K562 (cell line): Measurements from ENCODE around the gene MGAM2.

Experiments used
- HDAC2 ChIP-seq: fragments of 450-650 bp; IDR thresholded peaks from 2 replicates; pipeline ENCODE4 v1.6.1; 2016; ENCODE audit warnings: mild to moderate bottlenecking
- RAD21 ChIP-seq, 2 experiments: fragments of 250-450 bp in 1 of 2; fragments of 450-650 bp in 1 of 2; sonication (Bioruptor Pico) in 1 of 2; formaldehyde crosslinking in 1 of 2; IDR thresholded peaks in 1 of 2; conservative IDR thresholded peaks in 1 of 2; 2 replicates each; pipeline versions ENCODE4 v1.4.0 to v1.8.0; 2020 to 2022; ENCODE audit warnings: mild to moderate bottlenecking in 2 of 2, moderate library complexity in 1 of 2
- TF ChIP-seq, protein P1 (sequence below): sonication (generic); formaldehyde crosslinking; IDR thresholded peaks from 2 replicates; pipeline ENCODE4 v1.8.0; 2022; ENCODE audit warnings: missing genetic modification reagents, mild to moderate bottlenecking, borderline replicate concordance
- TF ChIP-seq, protein P2 (sequence below), 3 experiments: IDR thresholded peaks in 2 of 3; conservative IDR thresholded peaks in 1 of 3; 2 replicates each; pipeline ENCODE4 v1.5.1; 2011 to 2012; ENCODE audit warnings: low read length in 3 of 3, mild to moderate bottlenecking in 3 of 3, control low read depth in 2 of 3, improper control_type of control experiment in 1 of 3, inconsistent platforms in 1 of 3, low read depth in 1 of 3, mixed read lengths in 1 of 3, moderate library complexity in 1 of 3; ENCODE audit not compliant: insufficient read depth in 2 of 3
- TF ChIP-seq, protein P3 (sequence below): fragments of 450-650 bp; IDR thresholded peaks from 2 replicates; pipeline ENCODE4 v1.6.1; 2016; ENCODE audit warnings: antibody characterized with exemption
- TF ChIP-seq, protein P4 (sequence below), 2 experiments: fragments of 450-650 bp; IDR thresholded peaks; 2 replicates each; pipeline ENCODE4 v1.6.1; 2016

DNA sequence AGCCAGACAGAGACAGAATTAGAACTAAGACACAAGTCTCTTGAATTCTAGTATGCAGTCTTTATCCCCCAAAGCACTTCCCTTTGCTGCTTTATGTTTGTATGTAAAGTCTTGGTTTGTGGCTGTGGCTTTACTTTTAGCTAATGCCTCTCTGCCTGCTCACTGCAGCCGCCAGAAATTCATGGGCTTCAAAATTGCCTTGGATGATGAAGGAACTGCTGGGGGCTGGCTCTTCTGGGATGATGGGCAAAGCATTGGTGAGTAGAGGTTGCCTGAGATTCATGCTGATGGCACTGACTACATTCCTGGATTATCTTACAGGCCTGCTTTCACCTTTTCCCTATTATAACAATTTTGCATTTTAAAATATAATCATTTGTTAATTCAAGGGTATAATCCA, 10.9 kb upstream of the MGAM2 start:
- TF ChIP-seq, protein P1, sequence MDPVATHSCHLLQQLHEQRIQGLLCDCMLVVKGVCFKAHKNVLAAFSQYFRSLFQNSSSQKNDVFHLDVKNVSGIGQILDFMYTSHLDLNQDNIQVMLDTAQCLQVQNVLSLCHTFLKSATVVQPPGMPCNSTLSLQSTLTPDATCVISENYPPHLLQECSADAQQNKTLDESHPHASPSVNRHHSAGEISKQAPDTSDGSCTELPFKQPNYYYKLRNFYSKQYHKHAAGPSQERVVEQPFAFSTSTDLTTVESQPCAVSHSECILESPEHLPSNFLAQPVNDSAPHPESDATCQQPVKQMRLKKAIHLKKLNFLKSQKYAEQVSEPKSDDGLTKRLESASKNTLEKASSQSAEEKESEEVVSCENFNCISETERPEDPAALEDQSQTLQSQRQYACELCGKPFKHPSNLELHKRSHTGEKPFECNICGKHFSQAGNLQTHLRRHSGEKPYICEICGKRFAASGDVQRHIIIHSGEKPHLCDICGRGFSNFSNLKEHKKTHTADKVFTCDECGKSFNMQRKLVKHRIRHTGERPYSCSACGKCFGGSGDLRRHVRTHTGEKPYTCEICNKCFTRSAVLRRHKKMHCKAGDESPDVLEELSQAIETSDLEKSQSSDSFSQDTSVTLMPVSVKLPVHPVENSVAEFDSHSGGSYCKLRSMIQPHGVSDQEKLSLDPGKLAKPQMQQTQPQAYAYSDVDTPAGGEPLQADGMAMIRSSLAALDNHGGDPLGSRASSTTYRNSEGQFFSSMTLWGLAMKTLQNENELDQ = no peak
- TF ChIP-seq, protein P2, sequence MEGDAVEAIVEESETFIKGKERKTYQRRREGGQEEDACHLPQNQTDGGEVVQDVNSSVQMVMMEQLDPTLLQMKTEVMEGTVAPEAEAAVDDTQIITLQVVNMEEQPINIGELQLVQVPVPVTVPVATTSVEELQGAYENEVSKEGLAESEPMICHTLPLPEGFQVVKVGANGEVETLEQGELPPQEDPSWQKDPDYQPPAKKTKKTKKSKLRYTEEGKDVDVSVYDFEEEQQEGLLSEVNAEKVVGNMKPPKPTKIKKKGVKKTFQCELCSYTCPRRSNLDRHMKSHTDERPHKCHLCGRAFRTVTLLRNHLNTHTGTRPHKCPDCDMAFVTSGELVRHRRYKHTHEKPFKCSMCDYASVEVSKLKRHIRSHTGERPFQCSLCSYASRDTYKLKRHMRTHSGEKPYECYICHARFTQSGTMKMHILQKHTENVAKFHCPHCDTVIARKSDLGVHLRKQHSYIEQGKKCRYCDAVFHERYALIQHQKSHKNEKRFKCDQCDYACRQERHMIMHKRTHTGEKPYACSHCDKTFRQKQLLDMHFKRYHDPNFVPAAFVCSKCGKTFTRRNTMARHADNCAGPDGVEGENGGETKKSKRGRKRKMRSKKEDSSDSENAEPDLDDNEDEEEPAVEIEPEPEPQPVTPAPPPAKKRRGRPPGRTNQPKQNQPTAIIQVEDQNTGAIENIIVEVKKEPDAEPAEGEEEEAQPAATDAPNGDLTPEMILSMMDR (IDR thresholded peaks at IDR 0.05 in 2 of 3, conservative IDR thresholded peaks at IDR 0.05 in 1 of 3; ENCODE audit: insufficient read depth in 2 of 3, low read depth in 1 of 3, low read length in 3 of 3) = no peak
- TF ChIP-seq, protein P3, sequence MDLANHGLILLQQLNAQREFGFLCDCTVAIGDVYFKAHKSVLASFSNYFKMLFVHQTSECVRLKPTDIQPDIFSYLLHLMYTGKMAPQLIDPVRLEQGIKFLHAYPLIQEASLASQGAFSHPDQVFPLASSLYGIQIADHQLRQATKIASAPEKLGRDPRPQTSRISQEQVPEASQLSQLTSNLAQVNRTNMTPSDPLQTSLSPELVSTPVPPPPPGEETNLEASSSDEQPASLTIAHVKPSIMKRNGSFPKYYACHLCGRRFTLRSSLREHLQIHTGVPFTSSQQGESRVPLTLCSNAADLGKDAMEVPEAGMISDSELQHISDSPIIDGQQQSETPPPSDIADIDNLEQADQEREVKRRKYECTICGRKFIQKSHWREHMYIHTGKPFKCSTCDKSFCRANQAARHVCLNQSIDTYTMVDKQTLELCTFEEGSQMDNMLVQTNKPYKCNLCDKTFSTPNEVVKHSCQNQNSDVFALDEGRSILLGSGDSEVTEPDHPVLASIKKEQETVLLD = no peak
- no peak for TF ChIP-seq RAD21 (CRISPR knock-in tag; conservative IDR thresholded peaks at IDR 0.05 in 1 of 2, IDR thresholded peaks at IDR 0.05 in 1 of 2)
- TF ChIP-seq HDAC2 = no peak
- TF ChIP-seq, protein P4, sequence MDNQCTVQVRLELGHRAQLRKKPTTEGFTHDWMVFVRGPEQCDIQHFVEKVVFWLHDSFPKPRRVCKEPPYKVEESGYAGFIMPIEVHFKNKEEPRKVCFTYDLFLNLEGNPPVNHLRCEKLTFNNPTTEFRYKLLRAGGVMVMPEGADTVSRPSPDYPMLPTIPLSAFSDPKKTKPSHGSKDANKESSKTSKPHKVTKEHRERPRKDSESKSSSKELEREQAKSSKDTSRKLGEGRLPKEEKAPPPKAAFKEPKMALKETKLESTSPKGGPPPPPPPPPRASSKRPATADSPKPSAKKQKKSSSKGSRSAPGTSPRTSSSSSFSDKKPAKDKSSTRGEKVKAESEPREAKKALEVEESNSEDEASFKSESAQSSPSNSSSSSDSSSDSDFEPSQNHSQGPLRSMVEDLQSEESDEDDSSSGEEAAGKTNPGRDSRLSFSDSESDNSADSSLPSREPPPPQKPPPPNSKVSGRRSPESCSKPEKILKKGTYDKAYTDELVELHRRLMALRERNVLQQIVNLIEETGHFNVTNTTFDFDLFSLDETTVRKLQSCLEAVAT (IDR thresholded peaks at IDR 0.05) = no peak
